Neural cell (in vitro differentiated cells): ENCODE data around the gene RAB2B.

Experiments used
- CTCF ChIP-seq: fragments of 450-650 bp; IDR thresholded peaks from 2 replicates; pipeline ENCODE4 v1.5.1; 2014; ENCODE audit warnings: antibody characterized with exemption, mild to moderate bottlenecking, moderate library complexity; ENCODE audit not compliant: poor library complexity, severe bottlenecking
- EP300 ChIP-seq: fragments of 450-650 bp; conservative IDR thresholded peaks from 2 replicates; pipeline ENCODE4 v1.6.1; 2014; ENCODE audit warnings: antibody characterized with exemption, mild to moderate bottlenecking, moderate library complexity; ENCODE audit not compliant: poor library complexity, severe bottlenecking
- EZH2 ChIP-seq: fragments of 200-600, 300-800 bp; shearing (Covaris generic), sonication (generic); IDR thresholded peaks from 2 replicates; pipeline ENCODE4 v1.6.1; 2014; ENCODE audit warnings: antibody characterized with exemption, low read length, borderline replicate concordance, mild to moderate bottlenecking; ENCODE audit not compliant: insufficient read depth, poor library complexity, severe bottlenecking
- MXI1 ChIP-seq: fragments of 450-650 bp; conservative IDR thresholded peaks from 2 replicates; pipeline ENCODE4 v1.6.1; 2014; ENCODE audit warnings: antibody characterized with exemption, mild to moderate bottlenecking; ENCODE audit not compliant: poor library complexity, severe bottlenecking
- POLR2AphosphoS5 ChIP-seq: IDR thresholded peaks from 2 replicates; pipeline ENCODE4 v1.6.1; 2012
- REST ChIP-seq: IDR thresholded peaks from 2 replicates; pipeline ENCODE4 v1.6.1; 2012; ENCODE audit warnings: borderline replicate concordance
- SMC3 ChIP-seq: fragments of 450-650 bp; conservative IDR thresholded peaks from 2 replicates; pipeline ENCODE4 v1.6.1; 2014; ENCODE audit warnings: antibody characterized with exemption, mild to moderate bottlenecking, moderate library complexity; ENCODE audit not compliant: poor library complexity
- TAF1 ChIP-seq: IDR thresholded peaks from 2 replicates; pipeline ENCODE4 v1.6.1; 2012; ENCODE audit warnings: low read depth

GRCh38 chr14:21525571-21525961 is 48.8 kb upstream of the RAB2B start:
- TF ChIP-seq EZH2, result no peak
- TF ChIP-seq CTCF, result no peak
- no peak for TF ChIP-seq MXI1
- TF ChIP-seq REST, result no peak
- no peak for TF ChIP-seq SMC3
- TF ChIP-seq POLR2AphosphoS5, result no peak
- TF ChIP-seq EP300, result no peak
- TF ChIP-seq TAF1, result no peak
